GF-D8 (cell line): ENCODE measurements around the gene NLK.

Source experiments
- DNase-seq: peaks from one replicate; lab custom pipeline; 2025; lab: John Stamatoyannopoulos, UW

Gene NLK

DNA sequence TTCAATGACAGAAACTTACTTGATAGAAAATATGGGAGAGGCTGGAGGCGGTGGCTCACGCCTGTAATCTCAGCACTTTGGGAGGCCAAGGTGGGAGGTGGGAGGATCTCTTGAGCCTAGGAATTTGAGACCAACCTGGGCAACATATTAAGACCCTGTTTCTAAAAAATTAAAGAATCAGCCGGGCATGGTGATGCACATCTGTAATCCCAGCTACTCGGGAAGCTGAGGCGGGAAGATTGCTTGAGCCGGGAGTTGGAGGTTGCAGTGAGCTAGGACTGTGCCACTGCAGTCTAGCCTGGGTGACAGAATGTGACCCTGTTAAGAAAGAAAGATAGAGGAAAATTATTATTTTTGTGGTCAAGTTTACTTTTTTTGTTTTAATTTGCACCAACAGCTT, 2.1 kb upstream of the NLK start:
- no peak for DNase-seq

- DNase-seq: peak; percentile 96
These were observed 1.2 kb upstream of the NLK start for GRCh38 chr17:28041068-28041843.

DNA sequence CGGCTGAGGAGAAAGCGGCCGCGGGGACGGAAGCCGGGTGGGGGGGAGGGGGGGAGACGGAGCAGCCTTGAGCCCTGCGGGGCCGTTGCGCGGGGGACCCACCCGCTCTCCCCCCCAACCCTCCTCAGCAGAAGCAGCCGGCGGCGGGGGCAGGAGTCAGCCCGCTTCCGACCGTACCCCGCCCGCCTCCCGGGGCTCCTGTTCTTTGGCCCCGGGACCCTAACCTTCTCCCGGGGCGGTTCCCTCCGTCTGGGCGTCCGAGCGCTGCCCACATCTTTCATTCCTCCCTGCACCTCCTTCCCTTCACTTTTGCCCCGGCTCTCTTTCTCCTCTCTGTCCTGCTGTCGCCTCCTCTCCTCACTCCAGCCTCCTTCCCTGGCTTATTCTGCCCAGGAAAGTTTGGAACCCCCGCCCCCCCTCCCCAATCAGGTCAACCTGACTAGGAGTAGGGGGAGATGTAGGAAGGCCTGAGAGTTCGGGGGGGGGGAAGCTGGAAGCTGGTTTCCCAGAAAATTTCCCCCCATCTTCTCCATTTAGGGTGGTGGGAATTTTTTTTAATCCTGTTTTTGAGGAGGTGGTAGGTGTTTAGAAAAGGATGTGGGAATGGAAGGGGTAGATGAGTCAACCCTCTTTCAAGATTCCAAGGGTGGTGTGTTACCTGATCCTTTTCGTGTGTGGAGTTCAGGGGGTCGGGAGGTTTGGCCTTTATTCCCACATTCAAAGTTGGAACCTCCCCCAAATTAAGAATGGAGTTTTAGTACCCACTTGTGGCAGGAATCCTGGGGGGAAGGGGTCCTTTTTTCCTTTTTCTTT, 427 bp upstream of the NLK start:
- no peak for DNase-seq

DNA sequence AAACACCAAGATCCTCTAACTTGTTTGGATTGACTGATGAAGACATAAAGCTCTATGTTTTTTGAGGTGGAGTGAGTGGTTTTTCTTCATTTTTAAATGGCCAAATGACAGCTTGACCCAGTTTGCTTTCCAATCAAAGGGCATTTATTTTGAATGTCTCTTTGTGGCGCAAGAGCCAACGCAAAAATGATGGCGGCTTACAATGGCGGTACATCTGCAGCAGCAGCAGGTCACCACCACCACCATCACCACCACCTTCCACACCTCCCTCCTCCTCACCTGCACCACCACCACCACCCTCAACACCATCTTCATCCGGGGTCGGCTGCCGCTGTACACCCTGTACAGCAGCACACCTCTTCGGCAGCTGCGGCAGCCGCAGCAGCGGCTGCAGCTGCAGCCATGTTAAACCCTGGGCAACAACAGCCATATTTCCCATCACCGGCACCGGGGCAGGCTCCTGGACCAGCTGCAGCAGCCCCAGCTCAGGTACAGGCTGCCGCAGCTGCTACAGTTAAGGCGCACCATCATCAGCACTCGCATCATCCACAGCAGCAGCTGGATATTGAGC, 329 bp downstream of the NLK start:
- DNase-seq: no peak

DNA sequence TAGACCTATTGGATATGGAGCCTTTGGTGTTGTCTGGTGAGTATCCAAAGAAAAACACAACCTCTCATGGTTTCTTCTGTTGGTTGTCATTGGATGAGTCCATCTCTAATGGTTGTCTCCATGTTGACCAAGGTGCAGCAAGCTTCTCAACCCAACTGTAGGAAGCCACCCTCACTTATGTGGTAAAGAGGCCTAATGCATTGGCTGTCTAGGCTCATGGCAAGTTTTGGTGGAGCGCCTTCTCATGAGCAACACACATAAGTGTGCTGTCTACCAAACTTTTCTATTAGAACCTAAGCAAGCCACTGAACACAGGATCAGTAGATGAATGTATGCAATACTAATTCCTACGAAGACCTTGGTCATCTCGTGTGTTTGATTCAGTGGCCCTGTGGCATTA, 819 bp downstream of the NLK start:
- DNase-seq: no peak

DNA sequence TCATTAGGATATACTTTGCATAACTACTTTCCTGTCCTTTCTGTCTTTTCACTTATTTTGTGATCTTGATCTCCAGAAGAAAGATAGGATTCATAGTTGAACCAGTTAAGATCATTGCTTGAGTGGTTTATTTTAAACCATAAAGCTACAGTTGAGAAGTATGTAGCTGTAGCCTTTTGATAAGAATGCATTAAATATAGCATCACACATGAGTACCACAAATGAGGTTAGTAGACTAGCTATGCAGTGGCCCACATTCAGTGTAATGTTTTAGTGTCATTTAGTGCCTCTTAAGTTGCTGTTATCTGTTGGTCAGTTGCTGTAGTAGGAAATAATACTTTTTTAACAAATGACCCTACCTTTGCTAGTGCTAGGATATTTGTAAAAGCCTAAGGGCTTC, 1.3 kb downstream of the NLK start:
- no peak for DNase-seq

GRCh38 chr17:28045304-28045703, 2.8 kb downstream of the NLK start:
- no peak for DNase-seq

DNA sequence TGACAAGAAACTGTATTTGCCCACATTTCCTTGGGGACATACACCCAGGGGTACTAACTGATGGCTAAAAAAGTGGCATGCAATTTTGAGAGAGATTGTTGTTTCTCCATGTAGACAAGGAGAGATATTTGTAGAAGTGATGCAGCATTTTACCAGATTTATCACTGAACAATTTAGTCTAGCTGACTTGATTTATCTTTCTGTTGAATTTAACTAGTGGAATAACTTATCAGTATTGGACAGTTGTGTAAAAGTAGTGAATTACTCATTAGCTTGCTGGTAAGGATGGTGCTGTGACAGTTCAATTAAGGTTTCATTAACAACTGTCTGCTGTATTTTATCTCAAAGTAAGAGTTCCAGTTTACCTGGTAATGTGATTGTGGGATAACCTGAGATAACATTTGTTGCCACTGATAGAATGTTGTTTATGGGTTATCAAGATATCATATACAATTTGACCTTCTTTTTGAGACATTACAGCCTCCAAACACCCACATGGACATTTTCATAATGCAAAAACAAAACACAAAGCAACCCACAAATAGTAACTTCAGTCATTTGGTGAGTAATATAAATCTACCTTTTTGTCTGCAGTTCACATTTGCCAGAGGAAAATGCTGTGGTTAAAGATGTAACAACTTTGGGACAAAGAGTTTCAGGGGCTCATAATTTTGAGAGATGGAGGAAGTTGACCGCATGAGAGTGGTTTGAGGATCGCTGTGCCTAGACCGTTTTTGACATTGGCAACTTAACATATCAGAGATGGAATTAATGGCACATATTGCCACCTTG, 3.8 kb downstream of the NLK start:
- DNase-seq: no peak

- no peak for DNase-seq
These were observed 5.3 kb downstream of the NLK start for GRCh38 chr17:28047806-28048205.

- DNase-seq: no peak
These were observed 6.6 kb downstream of the NLK start for GRCh38 chr17:28049071-28049470.

DNA sequence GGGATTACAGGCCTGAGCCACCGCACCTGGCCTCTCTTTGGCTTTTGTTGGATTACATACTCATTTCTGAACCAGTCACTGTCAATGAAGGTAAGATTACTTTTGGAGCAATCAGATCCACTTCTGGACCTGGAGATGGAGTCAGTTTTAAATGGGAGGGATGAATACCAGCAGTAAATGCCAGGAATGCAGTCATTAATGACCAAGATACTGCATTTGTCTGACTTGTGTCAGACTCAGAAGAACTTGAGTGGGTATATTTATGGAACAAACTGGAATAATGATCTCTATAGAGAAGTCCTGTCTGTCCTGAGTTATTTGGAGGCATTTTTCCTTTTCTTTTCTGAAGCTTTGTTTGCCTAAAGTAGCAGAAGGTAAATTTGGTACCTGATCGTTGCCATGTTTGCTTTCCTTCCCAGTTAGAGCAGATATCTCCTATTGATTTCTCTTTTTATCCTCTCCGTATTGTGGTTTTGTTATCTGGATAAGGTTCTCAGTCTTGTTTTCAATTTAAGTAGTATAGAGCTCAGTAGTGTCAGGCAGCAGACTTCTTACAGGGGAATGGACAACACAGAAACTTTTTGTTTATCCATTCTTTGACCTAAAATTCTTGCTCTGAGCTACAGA, 10.7 kb downstream of the NLK start:
- DNase-seq: no peak

DNA sequence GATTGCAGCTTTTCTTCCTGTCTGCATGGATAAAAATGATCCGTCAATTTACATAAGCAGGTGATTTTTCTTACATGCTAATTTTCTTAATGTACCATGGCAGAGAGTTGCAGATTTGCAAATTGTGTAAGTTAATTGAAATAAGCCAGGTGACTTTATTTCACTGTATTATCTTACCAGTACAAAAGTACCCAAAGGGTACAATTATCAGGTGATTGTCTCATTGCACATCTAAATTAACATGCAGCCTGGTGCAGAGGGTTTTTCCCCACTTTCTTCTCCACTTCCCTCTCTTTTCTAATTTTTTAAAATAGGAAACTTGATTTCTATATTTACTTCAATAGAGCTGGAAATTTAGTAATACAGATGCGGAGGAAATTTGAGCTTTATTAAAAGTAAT, 11.2 kb downstream of the NLK start:
- no peak for DNase-seq

- DNase-seq: no peak
These were observed 13.2 kb downstream of the NLK start for GRCh38 chr17:28055546-28056275.

- no peak for DNase-seq
These were observed 13.8 kb downstream of the NLK start for GRCh38 chr17:28056276-28056620.

DNA sequence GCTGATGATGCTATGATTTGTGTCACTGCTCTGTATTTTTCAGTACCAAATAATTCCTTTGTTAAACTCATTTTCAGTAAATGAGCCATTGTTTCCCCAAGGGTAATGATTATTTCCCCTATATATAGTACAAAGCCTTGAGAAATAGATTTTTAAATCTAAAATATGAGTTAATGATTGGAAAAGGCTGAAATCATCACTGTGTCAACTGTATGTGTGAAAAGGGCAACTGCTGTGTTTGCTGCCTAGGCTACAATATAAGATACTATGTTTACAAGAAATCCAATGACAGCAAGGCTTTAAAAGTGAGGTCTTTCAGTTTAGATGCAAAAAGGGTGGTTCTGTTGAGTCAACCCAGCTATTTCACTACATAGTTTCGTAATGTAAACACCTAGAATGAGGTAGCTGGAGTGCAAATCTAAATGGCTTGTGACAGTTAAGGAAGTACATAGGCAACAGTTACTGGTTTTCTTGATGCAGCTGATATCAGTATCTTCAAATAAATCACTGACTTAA, 15.3 kb downstream of the NLK start:
- DNase-seq: peak; percentile 53

GRCh38 chr17:28059675-28060074, 17.2 kb downstream of the NLK start:
- no peak for DNase-seq

- no peak for DNase-seq
These were observed 23.2 kb downstream of the NLK start for GRCh38 chr17:28065706-28066105.

DNA sequence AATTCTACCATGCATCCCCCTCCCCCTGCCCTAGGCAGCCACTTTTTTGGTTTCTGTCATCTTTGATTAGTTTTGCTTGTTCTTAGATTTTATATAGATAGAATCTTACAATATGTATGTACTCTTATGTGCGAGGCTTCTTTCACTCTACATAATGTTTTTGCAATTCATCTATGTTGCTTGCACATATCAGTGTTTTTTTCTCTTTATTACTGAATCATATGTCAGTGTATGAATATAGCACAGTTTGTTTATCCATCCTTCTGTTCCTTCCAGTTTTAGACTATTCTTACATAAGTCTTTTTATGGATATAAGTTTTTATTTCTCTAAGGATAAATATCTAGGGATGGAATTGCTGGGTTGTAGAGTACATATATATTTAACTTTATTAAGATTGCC, 26.6 kb downstream of the NLK start:
- no peak for DNase-seq

GRCh38 chr17:28071179-28071578, 28.7 kb downstream of the NLK start:
- DNase-seq: no peak

- DNase-seq: no peak
These were observed 29.6 kb downstream of the NLK start for GRCh38 chr17:28071891-28072606.
